T-helper 2 cell treated with Interferon-gamma antibody and Interleukin-4, amounts not matched to agents 100 ng/mL and 5 ng/mL, for 36 hours (primary cell): ENCODE measurements around the gene ARHGEF38. TPM values are rescaled to one million over a fixed set of nuclear protein-coding genes. Genes with fewer than 3 reads are reported as not detected.

Experiments
- intact Hi-C: fragments of 100-400 bp; cut with micrococcal nuclease; formaldehyde crosslinking; loops from one replicate; pipeline ENCODE4 v1.15.1; 2023
- total RNA-seq: library from RNA; stranded (reverse); gene quantifications from 2 replicates; pipeline ENCODE4 v1.2.3, GENCODE V29; 2022

The ARHGEF38 gene
- total RNA-seq, 1 donor from 2014 or later: not detected

DNA sequence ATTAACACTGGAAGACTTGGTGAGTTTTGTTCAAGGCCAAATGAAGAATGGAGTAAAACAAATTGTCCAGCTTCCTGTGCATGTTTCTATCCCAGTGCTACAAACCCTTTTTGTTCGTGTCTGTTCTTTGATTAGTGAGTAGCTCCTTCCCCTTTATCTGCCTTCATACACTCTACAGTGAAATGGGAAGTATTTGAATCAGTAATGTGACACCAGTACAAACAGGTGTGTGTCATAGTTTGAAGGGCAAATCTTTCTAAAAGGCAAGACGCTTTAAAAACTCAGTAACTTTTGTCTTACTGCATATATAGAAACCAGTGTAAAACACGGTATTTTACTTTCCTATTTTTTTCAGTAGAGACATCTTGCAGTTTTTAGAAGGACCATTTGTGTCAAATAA lies 5.9 kb downstream of the ARHGEF38 start:
- intact Hi-C loops: no loop called here

DNA sequence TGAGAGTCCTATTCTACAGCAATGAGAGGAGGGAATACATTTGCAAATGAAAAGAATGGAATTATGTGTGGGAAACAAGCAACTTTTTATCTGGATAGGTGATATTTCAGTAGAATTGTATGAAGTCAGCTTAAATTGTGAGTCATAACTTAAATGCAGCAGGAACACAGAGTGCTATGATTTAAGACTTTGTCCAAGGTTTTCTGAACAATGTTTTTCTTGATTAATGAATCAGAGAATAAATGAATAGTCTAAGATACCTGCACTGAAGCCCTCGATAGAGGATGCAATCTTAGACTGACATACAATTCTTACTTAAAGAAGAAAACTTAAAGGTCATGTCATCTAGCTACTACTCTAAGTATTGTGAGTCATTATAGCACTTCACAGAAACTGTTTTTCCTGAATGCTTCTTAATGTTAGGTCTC lies 8.0 kb downstream of the ARHGEF38 start:
- intact Hi-C loops: no loop called here

- intact Hi-C loops: no loop called here
Observed at GRCh38 chr4:105563352-105563751, 10.9 kb downstream of the ARHGEF38 start.

DNA sequence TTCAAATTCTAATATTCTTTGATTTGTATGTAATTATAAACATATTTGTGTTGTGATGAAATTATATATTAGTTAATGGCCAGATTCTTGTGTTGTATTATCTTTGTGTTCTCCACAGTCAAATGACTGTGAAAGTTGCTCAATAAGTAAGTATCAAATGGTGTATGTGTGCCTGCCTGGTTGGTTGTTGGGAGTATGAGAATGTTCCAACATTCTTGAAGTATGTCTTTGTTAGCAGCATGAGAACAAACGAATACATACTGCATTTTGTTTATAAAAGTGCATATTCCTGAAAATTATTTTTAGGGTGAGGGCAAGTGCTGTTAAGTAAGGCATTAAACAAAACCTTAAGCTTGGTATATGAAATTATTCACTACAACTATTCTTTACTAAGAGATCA lies 16.2 kb downstream of the ARHGEF38 start:
- intact Hi-C loops: no loop called here

GRCh38 chr4:105569057-105569865 lies 16.8 kb downstream of the ARHGEF38 start:
- intact Hi-C loops: no loop called here

DNA sequence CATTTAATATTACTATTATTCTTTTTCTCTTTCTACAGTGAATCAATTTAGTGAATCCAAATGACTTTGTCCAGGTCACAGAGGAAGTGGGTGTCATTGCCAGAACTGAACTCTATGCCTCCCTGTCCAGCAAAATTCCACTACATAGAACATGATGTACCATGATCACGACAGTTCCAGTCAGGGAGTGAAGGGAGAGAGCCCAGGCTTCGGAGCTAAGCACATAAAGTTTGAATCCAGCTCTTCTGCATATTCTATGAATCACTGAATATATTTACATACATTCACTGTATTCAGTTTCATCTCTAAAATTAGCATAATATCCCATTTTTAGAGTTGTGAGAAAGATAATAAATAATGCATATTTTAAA lies 17.4 kb downstream of the ARHGEF38 start:
- intact Hi-C loops: no loop called here

- intact Hi-C loops: no loop called here
Observed at GRCh38 chr4:105572296-105572695, 19.9 kb downstream of the ARHGEF38 start.

DNA sequence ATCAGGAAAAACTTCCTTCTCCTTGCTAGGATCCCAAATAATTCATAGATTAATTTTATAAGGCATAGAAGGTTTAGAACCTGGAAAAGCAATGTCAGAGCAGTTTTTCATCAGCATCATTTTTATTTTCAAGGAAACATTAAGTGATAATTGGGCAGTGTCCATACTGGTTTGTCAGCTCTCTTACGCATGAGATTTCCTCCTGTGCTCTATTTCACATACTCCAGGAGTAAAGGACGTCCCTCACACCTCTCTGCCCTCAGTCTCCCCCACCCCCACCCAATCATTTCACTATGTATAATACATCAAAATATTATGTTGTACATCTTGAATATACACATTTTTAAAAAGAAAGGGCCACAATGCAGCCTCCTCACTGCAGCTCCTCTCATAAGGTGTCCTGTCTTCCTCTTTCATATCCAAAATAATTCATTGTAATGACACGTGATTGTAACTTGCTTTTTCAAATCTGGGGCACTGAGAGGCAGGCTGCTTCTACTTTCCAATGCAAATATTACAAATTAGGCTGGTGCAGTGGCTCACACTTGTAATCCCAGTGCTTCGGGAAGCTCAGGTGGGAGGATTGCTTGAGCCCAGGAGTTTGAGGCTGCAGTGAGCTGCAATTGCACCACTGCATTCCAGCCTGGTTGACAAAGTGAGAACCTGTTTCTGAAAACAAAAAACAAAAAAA lies 34.4 kb downstream of the ARHGEF38 start:
- intact Hi-C loops: no loop called here

GRCh38 chr4:105587841-105588240 lies 35.4 kb downstream of the ARHGEF38 start:
- intact Hi-C loops: no loop called here

DNA sequence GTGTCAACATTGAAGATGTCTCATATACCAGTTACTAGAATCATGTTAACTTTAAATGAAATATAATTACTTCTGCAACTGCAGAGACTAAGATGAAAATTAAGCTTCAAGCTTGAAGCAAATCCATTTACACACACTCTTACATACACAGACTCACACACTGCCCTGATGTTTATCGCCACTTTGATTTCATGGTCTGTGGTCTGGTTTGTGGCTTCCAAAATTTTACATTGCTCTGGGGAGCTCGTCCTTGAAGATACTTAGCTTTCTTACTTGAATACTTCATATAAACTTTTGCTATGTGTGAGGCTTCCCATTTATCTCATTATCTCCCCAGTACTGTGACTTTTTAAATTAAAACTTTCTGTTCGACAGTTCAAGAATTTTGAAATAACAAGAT lies 35.8 kb downstream of the ARHGEF38 start:
- intact Hi-C loops: no loop called here

- intact Hi-C loops: no loop called here
Observed at GRCh38 chr4:105591573-105591972, 39.2 kb downstream of the ARHGEF38 start.

- intact Hi-C loops: no loop called here
Observed at GRCh38 chr4:105594099-105595010, 41.9 kb downstream of the ARHGEF38 start.

DNA sequence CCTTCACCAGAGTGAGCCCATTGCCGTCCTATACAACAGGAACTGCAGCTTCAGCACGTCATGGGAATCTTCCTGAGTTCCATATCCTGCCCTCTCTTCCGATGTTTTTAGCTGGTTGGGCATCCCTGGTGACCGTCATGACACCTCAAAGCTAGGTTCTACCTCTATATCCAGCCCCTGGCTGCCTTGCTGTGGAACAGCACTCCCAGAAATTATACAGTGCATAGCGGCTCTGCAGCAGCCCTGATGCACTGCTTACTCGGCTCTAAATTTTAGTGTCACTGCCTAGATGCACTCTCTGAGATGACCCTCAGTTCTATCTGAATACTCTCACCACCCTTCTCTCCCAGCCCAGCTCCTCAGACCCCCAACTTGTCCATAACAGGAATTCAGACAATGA lies 44.3 kb downstream of the ARHGEF38 start:
- intact Hi-C loops: no loop called here

- intact Hi-C loops: no loop called here
Observed at GRCh38 chr4:105598052-105598451, 45.6 kb downstream of the ARHGEF38 start.

GRCh38 chr4:105598787-105599186 lies 46.4 kb downstream of the ARHGEF38 start:
- intact Hi-C loops: no loop called here

GRCh38 chr4:105599482-105599881 lies 47.1 kb downstream of the ARHGEF38 start:
- intact Hi-C loops: no loop called here

- intact Hi-C loops: no loop called here
Observed at GRCh38 chr4:105599932-105600655, 47.7 kb downstream of the ARHGEF38 start.

DNA sequence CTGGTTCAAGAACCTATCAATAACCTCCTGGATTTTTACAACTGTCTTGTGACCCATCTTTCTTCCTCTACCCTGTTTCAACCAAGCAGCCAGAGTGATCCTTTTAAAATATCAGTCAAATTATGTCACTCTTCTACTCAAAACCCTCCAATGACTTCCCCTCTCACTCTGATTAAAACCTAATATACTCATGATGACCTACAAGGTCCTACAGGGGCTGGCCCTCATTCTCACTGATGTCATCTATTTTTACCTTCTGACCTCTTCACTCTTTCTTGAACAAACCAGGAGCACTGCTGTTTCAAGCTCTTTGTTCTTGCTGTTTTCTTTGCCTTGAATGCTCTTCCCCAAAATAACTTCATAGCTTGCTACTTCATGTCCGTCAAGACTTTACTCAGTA lies 48.5 kb downstream of the ARHGEF38 start:
- intact Hi-C loops: no loop called here

- intact Hi-C loops: no loop called here
Observed at GRCh38 chr4:105601406-105601805, 49.0 kb downstream of the ARHGEF38 start.

- intact Hi-C loops: no loop called here
Observed at GRCh38 chr4:105603158-105603557, 50.7 kb downstream of the ARHGEF38 start.

- intact Hi-C loops: no loop called here
Observed at GRCh38 chr4:105605493-105605892, 53.1 kb downstream of the ARHGEF38 start.
